Choroid plexus epithelial cell (primary cell): ENCODE results near the gene CMIP.

Experiments
- DNase-seq: peaks from one replicate; pipeline ENCODE4 v3.0.0-alpha.2; 2010; ENCODE audit warnings: low read depth
- H3K4me3 ChIP-seq: 2 replicates; pipeline ENCODE4 v1.5.1; 2011; ENCODE audit warnings: low read depth, mild to moderate bottlenecking, control low read depth, low read length, moderate library complexity
- CTCF ChIP-seq: conservative IDR thresholded peaks from 2 replicates; pipeline ENCODE4 v1.5.1; 2011; ENCODE audit warnings: low read depth, mild to moderate bottlenecking, control low read depth, inconsistent platforms, low read length, moderate library complexity

The CMIP gene

GRCh38 chr16:81695321-81696165 is 250.9 kb downstream of the CMIP start:
- no peak overlapping the region for H3K4me3 ChIP-seq
- peak; percentile 36 for DNase-seq
- TF ChIP-seq CTCF, result no peak

DNA sequence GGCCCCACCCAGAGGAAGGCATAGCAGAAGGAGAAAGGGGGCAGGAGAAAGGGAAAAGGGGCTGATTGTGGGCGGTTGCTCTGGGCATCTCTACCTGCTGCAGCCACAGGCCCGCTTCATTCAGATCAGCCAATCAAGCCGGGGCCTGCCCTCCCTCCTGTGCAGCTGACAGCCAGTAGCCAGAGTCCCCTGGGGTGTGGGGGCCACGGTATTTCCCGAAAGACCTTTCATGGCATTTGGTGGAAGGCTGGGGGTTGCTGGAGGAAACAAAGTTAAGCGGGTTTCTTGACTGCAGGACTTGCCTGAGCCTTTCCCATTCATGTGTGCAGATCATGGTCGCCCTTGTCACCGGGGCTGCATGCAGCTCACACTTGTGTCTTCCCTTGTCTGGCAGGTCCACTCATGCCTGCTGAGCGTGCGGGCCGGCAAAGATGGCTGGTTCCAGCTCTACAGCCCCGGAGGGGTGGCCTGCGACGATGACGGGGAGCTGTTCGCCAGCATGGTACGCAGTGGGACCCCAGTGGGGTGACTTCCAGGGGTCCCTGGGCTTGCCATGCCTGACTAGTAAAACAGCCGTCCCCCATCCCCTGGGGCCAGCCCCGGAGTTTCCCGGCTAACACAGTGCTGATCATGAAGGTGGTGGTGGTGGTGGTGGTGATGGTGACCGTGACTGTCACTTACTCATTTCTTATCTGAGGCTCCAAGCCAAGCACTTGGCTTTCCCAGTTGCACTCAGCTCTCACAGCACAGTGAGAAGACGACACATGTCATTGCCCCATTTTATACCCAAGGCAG is 251.8 kb downstream of the CMIP start:
- no peak for TF ChIP-seq CTCF
- no peak overlapping the region for H3K4me3 ChIP-seq
- no peak for DNase-seq

DNA sequence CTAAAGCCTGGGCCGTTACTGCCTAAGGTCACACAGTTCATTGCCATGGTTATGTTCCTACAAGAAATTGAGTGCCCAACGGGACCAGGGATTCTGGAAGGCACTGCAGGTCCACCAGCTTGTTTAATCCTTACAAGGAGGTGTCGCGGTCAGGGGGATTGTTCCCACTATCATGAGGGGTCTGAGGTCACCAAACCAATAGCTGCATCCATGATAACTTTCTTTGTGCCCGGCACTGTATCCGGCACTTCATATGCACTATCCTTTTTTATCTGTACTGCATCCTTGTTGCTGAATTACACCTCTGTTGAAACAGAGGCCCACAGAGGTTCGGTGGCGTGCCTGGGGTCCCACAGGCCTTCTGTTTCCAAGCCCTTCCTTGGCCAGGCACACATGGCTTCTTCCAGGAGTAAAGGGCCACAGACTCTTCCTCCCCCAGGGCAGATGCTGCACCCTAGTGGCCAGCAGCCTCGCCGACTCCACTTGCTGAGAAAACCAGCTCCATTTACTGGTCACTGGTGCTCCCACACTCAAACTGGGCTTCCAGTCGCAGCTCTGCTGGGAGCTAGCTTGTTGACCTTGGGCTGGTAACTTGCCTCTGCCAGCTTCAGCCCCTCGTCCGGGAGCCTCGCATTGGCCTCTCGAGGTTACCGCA is 252.5 kb downstream of the CMIP start:
- H3K4me3 ChIP-seq, result no peak overlapping the region
- peak; percentile 78 for DNase-seq
- peak; percentile 88 for TF ChIP-seq CTCF

- DNase-seq, result no peak
- TF ChIP-seq CTCF, result no peak
- H3K4me3 ChIP-seq, result no peak overlapping the region
Measured at GRCh38 chr16:81697616-81698309, 253.2 kb downstream of the CMIP start.

- no peak overlapping the region for H3K4me3 ChIP-seq
- no peak for TF ChIP-seq CTCF
- no peak for DNase-seq
Measured at GRCh38 chr16:81698310-81698641, 253.7 kb downstream of the CMIP start.

- DNase-seq, result no peak
Measured at GRCh38 chr16:81699596-81699995, 255.0 kb downstream of the CMIP start.

More at GRCh38 chr16:81699596-81699995, 255.0 kb downstream of the CMIP start:
- no peak for TF ChIP-seq CTCF
- no peak overlapping the region for H3K4me3 ChIP-seq
